GM12865 (cell line): ENCODE data around the gene KLHL29.

Experiments
- DNase-seq: peaks from one replicate; pipeline ENCODE4 v3.0.0; 2010; ENCODE audit warnings: low read depth
- H3K4me3 ChIP-seq: 2 replicates; pipeline ENCODE4 v1.5.1; 2011; ENCODE audit warnings: mild to moderate bottlenecking, low read depth, low read length, control low read depth
- CTCF ChIP-seq: IDR thresholded peaks from 2 replicates; pipeline ENCODE4 v1.5.1; 2011; ENCODE audit warnings: low read length, control low read depth, low read depth, inconsistent platforms; ENCODE audit not compliant: insufficient read depth; ENCODE audit errors: missing control alignments

The KLHL29 gene

DNA sequence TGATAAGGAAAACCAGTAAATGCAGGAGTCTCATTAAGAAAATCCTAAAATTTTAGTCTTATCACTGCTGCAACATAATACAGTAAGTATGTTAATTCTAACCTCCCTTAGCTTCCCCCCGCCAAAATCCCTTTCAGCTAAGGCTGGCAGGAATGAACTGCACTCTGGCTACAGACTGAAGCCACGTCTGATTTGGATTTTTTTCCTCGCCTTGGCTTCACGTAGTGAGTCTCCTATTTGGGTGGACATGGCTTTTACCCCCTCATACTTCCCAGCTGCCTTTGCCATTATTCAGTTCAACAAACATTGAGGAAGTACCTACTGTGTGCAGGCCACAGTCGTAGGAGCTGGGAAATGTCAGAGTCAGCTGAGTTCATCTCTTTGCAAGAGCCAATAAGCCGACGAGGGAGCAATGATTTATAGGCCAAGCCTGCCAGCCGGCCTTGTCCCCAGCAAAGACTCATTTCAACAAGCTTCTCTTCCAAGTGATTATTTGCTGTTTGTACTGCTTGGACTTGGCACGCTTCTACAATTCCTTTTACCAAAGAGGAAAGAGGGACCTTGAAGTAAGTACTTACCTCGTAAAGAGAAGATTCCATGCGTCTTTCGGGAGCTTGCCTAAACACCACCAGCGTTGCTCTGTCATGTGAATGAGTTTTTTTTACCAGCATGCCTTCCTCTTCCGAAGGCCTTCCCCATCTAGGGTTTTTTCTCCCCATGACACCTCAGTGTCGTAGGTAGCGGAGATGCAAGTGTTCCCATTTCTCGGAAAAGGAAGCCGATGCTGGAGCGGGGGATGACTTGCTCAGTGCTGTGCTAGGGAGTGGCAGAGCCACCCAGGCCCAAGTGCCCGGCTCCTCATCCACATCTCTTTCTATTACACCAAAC is 138.6 kb downstream of the KLHL29 start:
- no peak overlapping the region for H3K4me3 ChIP-seq
- TF ChIP-seq CTCF = no peak
- no peak for DNase-seq

GRCh38 chr2:23524261-23524706 is 139.3 kb downstream of the KLHL29 start:
- TF ChIP-seq CTCF = no peak
- DNase-seq = no peak
- H3K4me3 ChIP-seq = no peak overlapping the region

- no peak overlapping the region for H3K4me3 ChIP-seq
- DNase-seq = no peak
Observed at GRCh38 chr2:23525137-23525765, 140.3 kb downstream of the KLHL29 start.

DNA sequence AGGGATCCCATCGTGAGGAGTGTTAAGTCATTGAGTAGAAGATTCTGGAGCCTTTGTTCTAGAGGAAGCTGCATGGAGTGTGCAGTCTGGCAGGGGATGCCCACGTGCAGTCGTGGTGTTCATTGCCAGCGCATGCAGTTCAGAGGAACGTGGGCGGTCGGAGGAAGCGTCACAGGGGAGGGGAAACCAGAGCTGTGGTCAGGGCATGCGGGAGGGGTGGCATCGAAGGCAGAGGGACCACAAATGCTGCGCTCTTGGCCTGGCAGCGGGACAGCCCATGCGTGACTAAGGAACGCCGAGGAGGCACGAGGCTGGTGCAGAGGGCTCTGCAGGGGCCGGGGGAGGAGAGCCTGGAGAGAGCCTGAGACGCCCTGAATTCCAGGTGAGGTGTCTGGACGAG is 141.1 kb downstream of the KLHL29 start:
- TF ChIP-seq CTCF = no peak
- no peak overlapping the region for H3K4me3 ChIP-seq
- no peak for DNase-seq

More at GRCh38 chr2:23525137-23525765, 140.3 kb downstream of the KLHL29 start:
- no peak for TF ChIP-seq CTCF

- TF ChIP-seq CTCF = no peak
- no peak for DNase-seq
- H3K4me3 ChIP-seq = no peak overlapping the region
Observed at GRCh38 chr2:23526835-23527790, 142.1 kb downstream of the KLHL29 start.

DNA sequence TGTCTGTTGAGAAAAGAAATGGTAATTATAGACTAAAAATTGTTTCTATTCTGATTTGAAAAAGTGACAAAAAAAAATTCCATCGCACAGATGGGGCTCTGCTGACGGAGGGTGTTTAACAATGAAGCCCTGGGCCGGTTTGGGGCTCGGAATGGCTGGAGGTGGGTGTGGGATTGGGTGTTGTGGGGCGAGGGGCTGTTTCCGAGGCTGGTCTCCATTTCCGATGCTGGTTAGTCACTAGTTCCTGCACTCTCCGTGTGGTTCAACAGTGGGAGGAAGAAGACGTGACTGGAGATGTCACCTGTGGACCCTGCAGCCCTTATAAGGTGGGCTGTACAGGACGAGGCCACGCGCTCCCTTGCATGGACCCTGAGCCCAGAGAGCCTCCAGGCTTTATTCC is 143.2 kb downstream of the KLHL29 start:
- TF ChIP-seq CTCF = no peak
- no peak overlapping the region for H3K4me3 ChIP-seq
- DNase-seq = no peak
